Cardiac fibroblast (primary cell): Measurements from ENCODE around the gene GMEB2.
"Not testable (repeated sequence)": the region's sequence is repeated elsewhere in the genome, so short reads cannot be mapped to it uniquely, and the experiment has no call there.

Source experiments
- DNase-seq, 2 donors: peaks; one replicate each; pipeline versions ENCODE4 v3.0.0 to v3.0.0-alpha.2; 2010; ENCODE audit warnings: low read depth in 2 of 2
- H3K4me3 ChIP-seq, 2 donors: replicated peaks in 1 of 2; 1 replicate in 1 of 2; 2 replicates in 1 of 2; pipeline ENCODE4 v1.5.1; 2011; ENCODE audit warnings: low read depth in 2 of 2, low read length in 2 of 2, mild to moderate bottlenecking in 2 of 2, moderate library complexity in 1 of 2
- CTCF ChIP-seq: IDR thresholded peaks from one replicate; pipeline ENCODE4 v1.5.1; 2011; ENCODE audit warnings: low read depth, mild to moderate bottlenecking, low read length, inconsistent platforms

Gene GMEB2

GRCh38 chr20:63618291-63618980 is 8.5 kb downstream of the GMEB2 start:
- DNase-seq, result no peak
- TF ChIP-seq CTCF, result no peak
- no peak overlapping the region for H3K4me3 ChIP-seq

- no peak for DNase-seq
- no peak overlapping the region for H3K4me3 ChIP-seq
- TF ChIP-seq CTCF, result no peak
Measured at GRCh38 chr20:63617876-63618265, 9.0 kb downstream of the GMEB2 start.

- no peak for DNase-seq
- no peak for TF ChIP-seq CTCF
- no peak overlapping the region for H3K4me3 ChIP-seq
Measured at GRCh38 chr20:63617092-63617875, 9.6 kb downstream of the GMEB2 start.

GRCh38 chr20:63613863-63614594 is 12.9 kb downstream of the GMEB2 start:
- not testable (repeated sequence) for H3K4me3 ChIP-seq
- DNase-seq, result peak in 1 of 2 donors; percentile 10
- TF ChIP-seq CTCF, result peak; percentile 31

- no peak for DNase-seq
- no peak for TF ChIP-seq CTCF
- H3K4me3 ChIP-seq, result no peak overlapping the region
Measured at GRCh38 chr20:63612276-63612931, 14.5 kb downstream of the GMEB2 start.

- peak in 1 of 2 donors; percentile 16 for DNase-seq
- no peak for TF ChIP-seq CTCF
- H3K4me3 ChIP-seq, result no peak overlapping the region
Measured at GRCh38 chr20:63611646-63612045, 15.3 kb downstream of the GMEB2 start.
